MM.1S (cell line): ENCODE measurements around the gene RASSF7.

Experiments used
- DNase-seq: peaks from one replicate; pipeline ENCODE4 v3.0.0-alpha.2; 2015
- H2AFZ ChIP-seq: fragments of 300-600 bp; sonication (generic); 2 replicates; pipeline ENCODE4 v1.6.0; 2016; ENCODE audit warnings: antibody characterized with exemption, low read length
- H3F3A ChIP-seq: fragments of 300-600 bp; sonication (generic); 2 replicates; pipeline ENCODE4 v1.6.1; 2016; ENCODE audit warnings: mild to moderate bottlenecking, antibody characterized with exemption, low read length, moderate library complexity, mixed read lengths; ENCODE audit not compliant: insufficient read depth
- H3K27ac ChIP-seq: fragments of 300-600 bp; sonication (generic); 2 replicates; pipeline ENCODE4 v1.5.1; 2016; ENCODE audit warnings: mild to moderate bottlenecking, low read length
- H3K27me3 ChIP-seq: fragments of 300-600 bp; sonication (generic); replicated peaks from 2 replicates; pipeline ENCODE4 v1.6.0; 2016; ENCODE audit warnings: low read length; ENCODE audit not compliant: insufficient read depth
- H3K36me3 ChIP-seq: fragments of 300-600 bp; sonication (generic); replicated peaks from 2 replicates; pipeline ENCODE4 v1.6.1; 2016; ENCODE audit warnings: mild to moderate bottlenecking, low read length, mixed read lengths; ENCODE audit not compliant: insufficient read depth
- H3K4me1 ChIP-seq: fragments of 300-600 bp; sonication (generic); 2 replicates; pipeline ENCODE4 v1.6.1; 2016; ENCODE audit warnings: low read length, mixed read lengths
- H3K4me2 ChIP-seq: fragments of 300-600 bp; sonication (generic); 2 replicates; pipeline ENCODE4 v1.6.0; 2016; ENCODE audit warnings: low read depth, low read length
- H3K4me3 ChIP-seq: fragments of 300-600 bp; sonication (generic); 2 replicates; pipeline ENCODE4 v1.5.1; 2016; ENCODE audit warnings: low read length, mixed read lengths
- H3K79me2 ChIP-seq: fragments of 300-600 bp; sonication (generic); 2 replicates; pipeline ENCODE4 v1.6.1; 2016; ENCODE audit warnings: mixed run types, low read length, mixed read lengths
- H3K9ac ChIP-seq: fragments of 300-600 bp; sonication (generic); 2 replicates; pipeline ENCODE4 v1.6.1; 2016; ENCODE audit warnings: low read length, mixed read lengths
- H3K9me2 ChIP-seq: fragments of 300-600 bp; sonication (generic); replicated peaks from 2 replicates; pipeline ENCODE4 v1.6.1; 2016; ENCODE audit warnings: mild to moderate bottlenecking, low read length, mixed read lengths; ENCODE audit not compliant: insufficient read depth
- H3K9me3 ChIP-seq: fragments of 300-600 bp; sonication (generic); replicated peaks from 2 replicates; pipeline ENCODE4 v1.6.1; 2016; ENCODE audit warnings: mild to moderate bottlenecking, low read length, mixed read lengths; ENCODE audit not compliant: insufficient read depth
- H4K20me1 ChIP-seq: fragments of 300-600 bp; sonication (generic); 2 replicates; pipeline ENCODE4 v1.6.1; 2016; ENCODE audit warnings: mild to moderate bottlenecking, low read length, moderate library complexity, mixed read lengths; ENCODE audit not compliant: insufficient read depth
- EZH2 ChIP-seq: fragments of 300-600 bp; sonication (generic); optimal IDR thresholded peaks from 2 replicates; pipeline ENCODE3; 2017; ENCODE audit warnings: low read depth, mild to moderate bottlenecking, antibody characterized with exemption, low read length, mixed read lengths
- EZH2phosphoT487 ChIP-seq: fragments of 300-600 bp; sonication (generic); IDR thresholded peaks from 2 replicates; pipeline ENCODE4 v1.6.1; 2018; ENCODE audit warnings: antibody characterized with exemption, low read length
- TF ChIP-seq, protein P1 (sequence below): fragments of 300-600 bp; sonication (generic); IDR thresholded peaks from 2 replicates; pipeline ENCODE4 v1.5.1; 2016; ENCODE audit warnings: antibody characterized with exemption, low read length, mixed read lengths

The RASSF7 gene

DNA sequence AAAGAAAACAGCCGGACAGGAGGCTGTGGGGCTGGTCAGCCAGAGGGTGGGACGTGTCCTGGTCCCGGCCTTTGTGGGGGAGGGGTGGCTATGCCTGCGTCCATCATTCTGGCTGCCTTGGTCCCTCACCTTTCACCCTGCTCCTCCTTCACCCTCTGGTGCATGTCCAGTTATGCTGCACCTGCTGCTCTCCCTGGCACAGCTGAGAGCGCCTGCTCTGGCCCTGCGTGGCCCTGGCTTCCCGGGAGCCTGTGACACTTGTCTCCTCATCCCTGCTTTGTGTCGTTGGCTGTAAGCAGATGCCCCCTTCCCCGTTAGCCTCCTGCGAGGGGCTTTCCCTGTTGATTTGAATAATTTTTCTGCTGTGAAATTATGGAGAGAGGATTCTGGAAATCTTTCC, 32.1 kb downstream of the RASSF7 start:
- H4K20me1 ChIP-seq, result no peaks in the 10 kb centered on the region

GRCh38 chr11:593347-593746, 32.6 kb downstream of the RASSF7 start:
- TF ChIP-seq, protein P1, sequence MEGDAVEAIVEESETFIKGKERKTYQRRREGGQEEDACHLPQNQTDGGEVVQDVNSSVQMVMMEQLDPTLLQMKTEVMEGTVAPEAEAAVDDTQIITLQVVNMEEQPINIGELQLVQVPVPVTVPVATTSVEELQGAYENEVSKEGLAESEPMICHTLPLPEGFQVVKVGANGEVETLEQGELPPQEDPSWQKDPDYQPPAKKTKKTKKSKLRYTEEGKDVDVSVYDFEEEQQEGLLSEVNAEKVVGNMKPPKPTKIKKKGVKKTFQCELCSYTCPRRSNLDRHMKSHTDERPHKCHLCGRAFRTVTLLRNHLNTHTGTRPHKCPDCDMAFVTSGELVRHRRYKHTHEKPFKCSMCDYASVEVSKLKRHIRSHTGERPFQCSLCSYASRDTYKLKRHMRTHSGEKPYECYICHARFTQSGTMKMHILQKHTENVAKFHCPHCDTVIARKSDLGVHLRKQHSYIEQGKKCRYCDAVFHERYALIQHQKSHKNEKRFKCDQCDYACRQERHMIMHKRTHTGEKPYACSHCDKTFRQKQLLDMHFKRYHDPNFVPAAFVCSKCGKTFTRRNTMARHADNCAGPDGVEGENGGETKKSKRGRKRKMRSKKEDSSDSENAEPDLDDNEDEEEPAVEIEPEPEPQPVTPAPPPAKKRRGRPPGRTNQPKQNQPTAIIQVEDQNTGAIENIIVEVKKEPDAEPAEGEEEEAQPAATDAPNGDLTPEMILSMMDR, result no peak
- TF ChIP-seq EZH2phosphoT487 (no peak), EZH2 (no peak)
- Histone ChIP-seq H3K36me3 (peaks cover 17% of the 10 kb centered on the region), H3K27me3 (no peaks in the 10 kb centered on the region), H3K4me2 (no peak overlapping the region), H3K79me2 (peaks cover 78% of the 10 kb centered on the region), H2AFZ (no peak overlapping the region), H3K9me3 (no peaks in the 10 kb centered on the region), H3K27ac (no peak overlapping the region), H4K20me1 (no peaks in the 10 kb centered on the region), H3K9ac (no peak overlapping the region), H3F3A (no peaks in the 10 kb centered on the region), H3K9me2 (no peaks in the 10 kb centered on the region), H3K4me1 (no peaks in the 10 kb centered on the region), H3K4me3 (no peak overlapping the region)
- DNase-seq, result no peak

More for the DNA sequence above, 32.1 kb downstream of the RASSF7 start:
- Histone ChIP-seq H3K4me1 (no peaks in the 10 kb centered on the region), H3K27me3 (no peaks in the 10 kb centered on the region), H3K9me3 (no peaks in the 10 kb centered on the region), H3K4me2 (no peak overlapping the region), H2AFZ (no peak overlapping the region), H3K79me2 (peaks cover 78% of the 10 kb centered on the region), H3F3A (no peaks in the 10 kb centered on the region), H3K36me3 (peaks cover 16% of the 10 kb centered on the region), H3K27ac (no peak overlapping the region), H3K4me3 (no peak overlapping the region), H3K9me2 (no peaks in the 10 kb centered on the region), H3K9ac (no peak overlapping the region)
- no peak for DNase-seq
- TF ChIP-seq, protein P1, result no peak
- no peak for TF ChIP-seq EZH2phosphoT487
- TF ChIP-seq EZH2, result no peak

GRCh38 chr11:595400-595799, 34.6 kb downstream of the RASSF7 start:
- H3K27ac ChIP-seq, result no peak overlapping the region

DNA sequence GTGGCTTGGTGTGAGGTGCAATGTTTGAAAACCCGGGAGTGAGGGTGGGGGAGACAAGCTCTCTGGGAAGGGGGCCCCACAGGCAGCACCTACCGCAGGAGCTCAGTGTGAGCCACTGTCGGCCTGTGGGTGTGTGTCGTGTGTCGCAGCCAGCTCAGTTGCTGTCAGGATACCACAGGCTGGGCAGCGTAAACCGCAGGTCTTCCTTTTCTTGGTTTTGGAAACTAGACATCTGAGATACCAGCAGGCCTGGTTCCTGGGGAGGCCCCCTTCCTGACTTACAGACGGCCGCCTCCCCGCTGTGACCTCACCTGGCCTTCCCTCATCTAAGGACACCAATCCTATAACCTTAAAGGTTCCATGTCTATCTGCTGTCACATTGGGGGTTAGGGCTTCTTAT, 35.6 kb downstream of the RASSF7 start:
- no peaks in the 10 kb centered on the region for H3K27me3 ChIP-seq
- H3K4me1 ChIP-seq, result no peaks in the 10 kb centered on the region

More at GRCh38 chr11:595400-595799, 34.6 kb downstream of the RASSF7 start:
- peaks cover 68% of the 10 kb centered on the region for H3K79me2 ChIP-seq
- peaks cover 21% of the 10 kb centered on the region for H3K36me3 ChIP-seq
- H3K9me3 ChIP-seq, result no peaks in the 10 kb centered on the region
- no peaks in the 10 kb centered on the region for H3K4me1 ChIP-seq
- DNase-seq, result no peak
- H3K9me2 ChIP-seq, result no peaks in the 10 kb centered on the region
- H4K20me1 ChIP-seq, result no peaks in the 10 kb centered on the region
- TF ChIP-seq EZH2phosphoT487, result no peak
- H2AFZ ChIP-seq, result no peak overlapping the region
- H3F3A ChIP-seq, result no peaks in the 10 kb centered on the region
- no peaks in the 10 kb centered on the region for H3K27me3 ChIP-seq
- H3K4me3 ChIP-seq, result no peak overlapping the region
- H3K4me2 ChIP-seq, result no peak overlapping the region
- no peak overlapping the region for H3K9ac ChIP-seq

More for the DNA sequence above, 35.6 kb downstream of the RASSF7 start:
- Histone ChIP-seq H3F3A (no peaks in the 10 kb centered on the region), H2AFZ (no peak overlapping the region), H3K36me3 (peaks cover 22% of the 10 kb centered on the region), H3K79me2 (peaks cover 63% of the 10 kb centered on the region), H4K20me1 (no peaks in the 10 kb centered on the region), H3K4me2 (no peak overlapping the region), H3K9ac (no peak overlapping the region), H3K27ac (no peak overlapping the region), H3K9me3 (no peaks in the 10 kb centered on the region), H3K4me3 (no peak overlapping the region), H3K9me2 (no peaks in the 10 kb centered on the region)
- TF ChIP-seq EZH2 (no peak), EZH2phosphoT487 (no peak)
- TF ChIP-seq, protein P1, result no peak
- no peak for DNase-seq
